GM21529 (cell line): ENCODE data around the gene USP40.

Source experiments
- ATAC-seq: cut with Tn5 transposase; IDR thresholded peaks from one replicate; pipeline ENCODE4 v1.9.1; 2021; ENCODE audit not compliant: unreplicated experiment

USP40 gene

DNA sequence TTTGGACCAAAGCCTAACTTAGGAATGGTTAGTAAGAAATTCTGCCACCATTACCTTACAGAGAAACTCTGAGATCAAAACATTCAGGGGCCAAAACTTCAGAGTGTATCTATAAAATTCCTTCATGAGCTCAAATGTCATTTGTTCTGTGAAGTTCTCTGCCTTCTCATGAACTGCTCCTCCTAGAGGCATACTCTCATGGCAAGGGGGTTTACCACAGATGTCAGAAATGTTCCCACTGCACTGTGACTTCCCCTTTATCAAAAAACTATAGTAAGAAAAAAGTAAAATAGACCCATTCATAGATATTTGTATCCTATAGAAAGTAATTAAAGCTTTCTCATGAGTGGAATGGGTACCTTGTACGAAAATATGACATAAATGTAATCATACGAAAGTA is 68.5 kb downstream of the USP40 start:
- no peak for ATAC-seq

DNA sequence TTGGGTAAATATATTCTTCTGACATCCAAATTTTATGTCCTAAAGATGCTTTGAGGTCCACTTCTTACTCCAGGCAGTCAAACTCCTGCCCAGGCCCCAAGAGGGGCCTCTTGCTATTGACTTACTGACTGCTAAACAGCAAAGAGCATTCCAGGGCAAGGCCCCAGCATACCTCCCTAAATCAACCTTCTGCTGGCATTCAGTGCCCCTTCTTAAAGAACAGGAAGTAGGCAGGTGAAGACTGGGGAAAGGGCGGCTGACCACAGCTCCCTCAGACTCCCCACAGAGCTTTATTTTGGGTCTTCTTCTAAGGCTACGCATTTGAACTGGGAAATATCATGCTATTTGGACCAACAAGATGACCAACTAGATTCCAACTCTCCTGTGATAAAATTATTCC is 68.9 kb downstream of the USP40 start:
- ATAC-seq, result no peak

DNA sequence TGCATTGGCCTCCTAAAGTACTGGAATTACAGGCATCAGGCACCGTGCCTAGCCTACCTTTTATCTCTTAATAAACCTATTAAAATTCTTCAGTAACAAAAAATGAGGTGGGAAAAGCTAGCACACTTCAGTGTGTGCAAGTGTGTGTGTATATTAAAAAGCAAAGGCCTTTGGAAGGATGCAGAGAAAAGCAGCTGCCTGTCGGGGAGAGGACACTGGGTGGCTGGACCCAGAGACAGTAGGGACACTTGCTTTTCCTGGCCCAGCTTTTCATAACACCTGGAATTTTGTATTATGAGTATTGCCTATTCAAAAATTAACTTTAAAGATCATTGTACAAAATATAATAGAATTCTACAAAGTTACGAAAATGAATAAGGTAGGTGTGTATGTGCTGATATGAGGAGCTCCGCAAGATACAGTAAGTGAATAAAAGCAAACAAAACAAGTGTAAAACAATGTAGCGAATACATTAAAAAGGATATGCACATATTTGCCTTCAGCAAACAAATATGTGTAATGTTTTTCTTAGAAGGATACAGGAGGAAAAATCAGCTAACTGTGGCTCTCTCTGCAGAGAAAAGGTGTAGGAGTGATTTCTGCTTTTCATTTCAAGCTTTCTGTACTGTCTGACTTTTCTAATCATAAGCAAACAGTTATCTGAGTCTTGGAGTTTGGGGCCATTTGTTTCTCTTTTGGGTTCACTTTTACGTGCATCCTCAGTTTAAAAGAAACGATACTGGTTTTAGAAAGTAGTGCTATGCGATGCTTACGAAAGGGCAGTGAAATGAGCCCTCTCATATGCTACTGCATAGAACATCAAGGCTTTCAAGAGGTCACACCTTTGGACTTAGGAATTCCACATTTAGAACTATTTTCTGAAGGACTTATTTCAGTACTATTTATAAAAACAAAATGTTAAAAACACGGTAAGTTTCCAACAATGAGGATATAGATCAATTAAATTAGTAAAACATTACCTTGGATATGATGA is 70.8 kb downstream of the USP40 start:
- no peak for ATAC-seq

DNA sequence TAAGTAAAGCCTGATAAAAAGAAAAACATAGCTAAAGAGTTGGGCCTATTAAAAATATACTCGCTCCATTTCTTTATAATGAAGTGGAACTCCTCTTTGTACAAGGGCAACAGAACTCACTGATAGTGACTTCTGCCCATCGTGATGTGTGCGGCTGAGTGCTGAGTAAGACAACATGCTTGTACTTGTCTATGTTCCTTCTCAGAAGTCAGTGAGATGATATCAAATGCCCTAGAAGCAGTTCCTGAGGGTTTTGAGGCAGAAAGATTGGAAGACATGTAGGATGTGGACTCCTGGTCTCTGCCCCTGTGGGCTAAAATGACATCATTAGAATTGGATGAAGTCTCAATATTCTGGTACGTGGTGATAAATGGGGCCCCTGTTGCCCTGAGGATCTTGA is 73.8 kb downstream of the USP40 start:
- ATAC-seq, result no peak

DNA sequence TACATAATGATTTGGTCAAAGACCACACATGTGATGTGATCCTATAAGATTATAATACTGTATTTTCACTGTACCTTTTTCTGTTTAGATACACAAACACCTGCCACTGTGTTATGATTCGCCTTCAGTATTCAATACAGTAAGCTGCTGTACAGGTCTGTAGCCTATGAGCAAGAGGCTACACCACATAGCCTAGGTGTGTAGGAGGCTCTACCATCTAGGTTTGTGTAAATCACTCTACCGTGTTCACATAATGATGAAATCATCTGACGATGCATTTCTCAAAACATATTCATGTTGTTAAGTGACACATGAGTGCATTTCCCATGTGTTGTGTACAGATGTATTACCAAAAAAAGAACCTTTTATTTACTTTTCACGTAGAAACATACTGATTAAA is 74.5 kb downstream of the USP40 start:
- no peak for ATAC-seq

DNA sequence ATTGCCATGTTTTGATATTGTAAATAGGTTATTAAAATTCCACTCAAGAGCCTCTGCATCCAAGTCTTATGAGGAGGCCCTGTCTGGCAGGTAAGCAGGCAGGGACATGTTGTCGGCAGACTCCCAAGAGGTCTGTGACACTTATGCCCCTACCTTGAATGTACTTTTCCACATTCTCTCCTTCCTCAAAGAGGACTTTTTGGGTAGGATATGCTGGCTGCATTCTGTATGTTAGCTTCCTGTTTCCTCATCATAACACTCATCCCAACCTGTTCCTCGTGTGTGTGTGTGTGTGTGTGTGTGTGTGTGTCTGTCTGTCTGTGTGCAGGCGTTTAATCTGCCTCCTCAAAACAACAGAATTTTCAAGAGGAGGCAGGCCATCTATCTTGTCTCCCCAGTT is 75.3 kb downstream of the USP40 start:
- ATAC-seq, result no peak

DNA sequence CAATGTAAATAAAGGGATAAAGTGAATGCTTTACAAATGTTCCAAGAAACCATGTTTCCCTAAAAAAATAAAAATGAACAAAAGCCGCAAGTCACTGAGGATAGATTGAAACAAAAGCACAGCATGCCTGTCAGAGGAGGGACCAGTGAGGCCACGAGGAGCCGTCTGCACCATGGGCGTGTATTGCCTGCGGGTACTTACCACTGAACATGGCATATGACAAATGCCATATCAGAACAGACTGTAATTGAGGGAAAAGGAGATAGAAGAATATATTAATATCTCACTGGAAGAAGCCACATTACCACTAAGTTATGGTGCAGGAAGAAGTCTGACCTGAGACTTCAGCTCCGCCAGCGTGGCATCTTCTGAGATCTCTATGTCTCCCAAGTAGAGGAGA is 75.8 kb downstream of the USP40 start:
- no peak for ATAC-seq

DNA sequence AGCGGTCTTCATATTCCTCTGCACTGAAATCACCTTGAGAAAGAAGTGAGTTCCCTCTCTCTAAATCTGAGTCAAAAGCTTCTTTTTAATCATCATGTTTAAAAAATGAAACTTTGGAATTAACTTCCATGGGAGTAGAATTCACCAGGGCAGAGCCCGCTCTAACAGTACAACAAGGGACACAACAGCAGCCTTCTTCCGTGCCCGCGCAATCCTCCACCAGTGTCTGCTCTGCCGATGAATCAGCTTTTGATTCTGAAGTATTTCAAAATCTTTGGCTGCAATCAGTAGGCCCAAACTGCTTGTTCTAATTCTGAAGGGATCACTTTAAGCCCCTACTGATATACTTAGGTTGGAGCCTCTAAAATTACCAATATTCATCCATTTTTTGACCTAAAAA is 76.9 kb downstream of the USP40 start:
- no peak for ATAC-seq

DNA sequence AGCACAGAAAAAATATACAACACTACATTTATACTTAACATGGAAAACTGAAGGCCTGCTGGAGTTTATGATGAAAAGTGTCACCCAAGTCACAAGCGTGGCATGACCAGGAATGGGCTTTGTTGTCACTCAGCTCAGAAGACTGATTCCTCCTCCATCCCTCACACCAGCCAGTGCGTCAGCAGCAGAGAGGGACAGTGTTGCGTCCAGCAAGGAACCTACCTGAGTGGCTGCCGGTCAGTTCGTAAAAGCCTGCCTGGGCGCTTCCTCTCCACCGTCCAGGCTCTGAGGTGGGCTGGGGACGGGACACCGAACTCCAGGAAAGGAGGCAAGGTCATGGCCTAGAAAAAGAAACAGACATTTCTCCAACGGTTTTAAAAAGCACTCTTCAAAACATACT is 77.4 kb downstream of the USP40 start:
- ATAC-seq, result no peak

DNA sequence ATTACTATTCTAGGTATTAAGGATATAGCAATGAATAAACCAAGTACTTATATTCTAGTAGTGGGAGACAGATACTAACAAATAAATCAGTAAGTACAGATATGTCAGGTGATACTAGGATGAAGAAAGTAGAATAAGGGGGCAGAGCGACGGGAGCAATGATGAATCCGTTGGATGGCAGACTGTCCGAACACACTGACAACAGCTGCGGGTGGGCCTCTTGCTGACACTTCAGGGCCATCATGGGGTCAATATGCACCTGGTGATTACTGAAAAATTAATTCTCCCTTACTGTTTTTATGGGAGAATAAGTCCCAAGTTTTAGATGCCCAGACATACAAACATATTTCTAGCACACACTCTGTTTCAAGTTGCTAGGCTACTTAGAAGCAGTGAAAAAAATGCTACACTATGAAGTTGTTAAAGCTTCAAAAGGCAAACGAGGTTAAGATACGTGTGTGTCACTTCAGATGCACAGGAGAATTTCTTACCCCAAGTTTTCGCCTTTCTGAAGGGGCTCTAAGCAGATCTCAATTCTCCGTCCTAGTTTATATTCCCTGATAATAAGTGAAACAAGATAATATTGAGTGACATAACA is 78.7 kb downstream of the USP40 start:
- no peak for ATAC-seq

DNA sequence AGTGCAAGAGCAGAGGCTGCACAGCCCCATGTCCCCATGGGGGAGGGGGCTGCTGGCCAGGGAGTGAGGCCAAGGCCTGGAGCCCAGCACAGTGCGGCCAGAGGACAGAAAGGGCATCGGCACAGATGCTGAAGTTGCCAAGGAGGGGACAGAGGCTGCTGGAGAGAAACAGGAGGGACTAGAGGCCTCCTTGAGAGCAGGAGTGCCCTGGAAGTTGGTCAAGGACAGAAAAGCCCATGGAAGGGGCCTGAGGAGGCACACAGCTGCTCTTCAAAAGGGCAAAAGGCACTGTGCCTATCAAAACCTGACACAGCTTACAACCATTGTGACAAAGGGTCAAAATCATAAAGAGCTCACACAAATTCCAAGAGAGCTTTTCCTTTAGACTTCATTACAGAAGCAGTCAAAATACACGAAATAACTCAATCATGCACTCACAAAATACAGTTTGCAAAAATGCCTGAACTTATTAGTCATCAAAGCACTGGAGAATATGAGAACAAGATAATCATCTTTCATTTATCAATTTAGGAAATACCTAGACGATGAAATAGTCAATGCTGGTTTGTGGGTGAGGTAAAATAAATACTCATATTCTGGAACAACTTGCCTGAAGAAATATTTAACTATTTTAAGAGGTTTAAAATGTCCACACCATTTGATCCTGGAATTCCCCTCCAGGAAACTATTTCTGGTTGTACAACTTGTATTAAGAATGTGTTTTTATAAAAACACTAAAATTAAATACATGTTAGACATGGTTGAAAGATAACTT is 79.6 kb downstream of the USP40 start:
- ATAC-seq, result no peak

DNA sequence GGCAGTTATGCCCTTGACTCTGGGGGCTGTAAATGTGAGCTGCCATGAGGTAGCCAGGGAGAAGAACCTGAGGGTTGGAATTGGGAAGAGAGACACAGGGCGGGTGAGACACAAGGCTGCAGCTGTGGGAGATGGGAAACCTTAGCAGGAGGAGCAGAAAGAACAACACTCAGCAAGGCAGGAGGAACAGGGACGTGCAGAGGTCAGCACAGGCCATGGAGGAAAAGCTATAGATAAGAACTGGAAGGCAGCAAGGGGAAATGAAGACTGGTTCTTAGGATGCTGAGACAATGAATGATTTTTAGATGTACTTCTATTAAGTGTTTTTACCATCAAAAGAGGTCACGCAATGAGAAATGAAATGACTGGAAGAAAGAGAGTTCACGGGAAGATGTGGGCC is 80.2 kb downstream of the USP40 start:
- no peak for ATAC-seq

DNA sequence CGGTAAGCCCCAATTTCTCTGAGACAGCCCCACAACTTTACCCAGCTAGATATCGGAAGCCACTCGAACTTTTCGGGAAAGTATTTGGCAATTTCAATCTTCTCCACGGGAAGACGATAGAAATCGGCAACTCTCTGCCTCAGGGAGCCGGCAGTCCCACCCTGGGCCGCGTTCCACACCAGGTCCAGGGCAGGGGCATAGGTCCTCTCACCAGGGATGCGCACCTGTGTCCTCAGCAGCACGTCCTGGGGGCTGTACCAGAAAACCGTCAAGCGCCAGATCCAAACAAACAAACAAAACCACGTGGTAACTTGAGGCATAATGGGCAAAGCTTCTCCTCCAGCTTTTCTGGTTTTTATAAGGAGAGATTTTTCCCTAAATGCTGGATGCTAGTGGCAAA is 80.9 kb downstream of the USP40 start:
- ATAC-seq, result no peak

DNA sequence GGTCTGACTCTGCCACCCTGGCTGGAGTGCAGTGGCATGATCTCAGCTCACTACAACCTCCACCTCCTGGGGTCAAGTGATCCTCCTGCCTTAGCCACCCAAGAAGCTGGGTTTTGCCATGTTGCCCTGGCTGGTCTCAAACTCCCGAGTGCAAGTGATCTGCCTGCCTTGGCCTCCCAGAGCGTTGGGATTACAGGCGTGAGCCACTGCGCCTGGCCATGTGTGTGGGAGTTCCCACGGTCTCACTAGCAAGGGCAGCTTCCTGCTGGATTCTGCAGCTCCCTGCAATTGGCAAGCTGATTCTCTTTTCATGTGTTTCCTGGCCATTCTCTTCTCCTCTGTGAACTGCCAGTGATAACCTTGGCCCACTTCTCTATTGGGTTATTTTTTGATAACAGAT is 84.0 kb downstream of the USP40 start:
- no peak for ATAC-seq

DNA sequence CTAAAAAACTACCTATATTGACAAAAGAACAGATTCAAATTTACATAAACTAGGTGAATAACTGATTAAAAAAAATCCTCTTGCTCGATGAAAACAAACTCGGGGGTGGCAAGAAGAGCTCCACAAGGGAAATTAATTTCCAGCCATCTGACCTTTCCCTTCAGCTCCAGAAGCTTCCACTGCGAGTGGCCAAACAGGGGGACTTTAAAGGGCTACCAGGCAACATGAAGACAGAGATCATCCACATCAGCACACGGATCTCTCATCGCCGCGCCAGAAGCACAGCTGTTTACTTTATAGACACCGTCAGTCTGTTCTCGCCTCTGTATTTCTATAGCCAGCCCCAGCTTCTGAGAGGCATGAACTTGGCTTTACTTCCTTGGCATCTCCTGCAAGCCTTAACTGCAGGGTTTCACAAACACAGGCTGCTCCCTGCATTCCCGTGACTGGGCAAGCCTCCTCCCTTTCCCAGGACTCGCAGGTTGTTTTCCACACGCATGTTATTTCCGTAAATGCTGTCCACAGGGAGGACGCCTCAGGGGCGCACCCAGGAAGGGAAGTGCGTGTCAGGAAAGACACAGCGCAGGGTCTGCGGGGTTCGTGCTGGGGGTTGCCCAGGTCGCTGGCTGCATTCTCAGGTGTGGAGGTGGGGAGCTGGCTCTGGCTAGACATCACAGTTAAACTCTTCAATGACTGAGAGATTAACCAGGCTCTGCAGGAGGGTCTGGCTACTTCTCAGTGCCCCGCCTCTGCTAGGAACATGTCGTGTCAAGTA is 85.0 kb downstream of the USP40 start:
- no peak for ATAC-seq

DNA sequence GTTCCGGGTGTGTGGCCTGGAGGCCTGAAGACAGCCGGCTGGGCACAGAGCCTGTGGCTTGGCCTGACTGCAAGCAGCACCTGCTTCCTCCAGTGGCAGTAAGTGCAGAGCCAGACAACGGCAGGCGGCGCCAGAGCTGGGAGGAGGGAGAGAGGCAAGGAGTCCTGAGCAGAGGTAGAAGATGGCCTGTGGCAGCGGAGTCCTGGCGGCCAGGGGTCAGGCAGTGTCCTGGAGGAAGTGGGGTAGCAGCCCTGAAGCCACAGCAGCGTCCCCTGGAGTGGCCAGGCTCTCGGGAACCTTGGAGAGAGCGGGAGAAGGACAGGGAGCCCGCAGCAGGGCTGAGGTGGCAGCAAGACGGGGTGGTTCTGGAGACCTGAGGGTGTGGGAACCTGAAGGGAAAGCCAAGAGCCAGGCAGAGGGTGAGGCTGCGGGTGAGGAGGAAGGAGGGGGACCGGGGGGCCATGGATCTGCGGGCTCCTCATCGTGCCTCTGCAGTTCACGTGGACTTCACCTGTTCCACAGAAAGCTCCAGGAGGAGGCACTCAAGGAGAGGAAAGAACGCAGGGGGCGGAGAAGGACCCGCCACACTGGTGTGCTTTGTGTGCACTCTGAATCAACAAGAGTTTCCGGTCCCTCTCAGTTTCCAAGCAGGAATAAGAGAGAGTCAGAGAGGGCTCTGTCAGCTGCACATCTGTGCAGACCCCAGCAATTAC is 85.9 kb downstream of the USP40 start:
- ATAC-seq, result no peak

DNA sequence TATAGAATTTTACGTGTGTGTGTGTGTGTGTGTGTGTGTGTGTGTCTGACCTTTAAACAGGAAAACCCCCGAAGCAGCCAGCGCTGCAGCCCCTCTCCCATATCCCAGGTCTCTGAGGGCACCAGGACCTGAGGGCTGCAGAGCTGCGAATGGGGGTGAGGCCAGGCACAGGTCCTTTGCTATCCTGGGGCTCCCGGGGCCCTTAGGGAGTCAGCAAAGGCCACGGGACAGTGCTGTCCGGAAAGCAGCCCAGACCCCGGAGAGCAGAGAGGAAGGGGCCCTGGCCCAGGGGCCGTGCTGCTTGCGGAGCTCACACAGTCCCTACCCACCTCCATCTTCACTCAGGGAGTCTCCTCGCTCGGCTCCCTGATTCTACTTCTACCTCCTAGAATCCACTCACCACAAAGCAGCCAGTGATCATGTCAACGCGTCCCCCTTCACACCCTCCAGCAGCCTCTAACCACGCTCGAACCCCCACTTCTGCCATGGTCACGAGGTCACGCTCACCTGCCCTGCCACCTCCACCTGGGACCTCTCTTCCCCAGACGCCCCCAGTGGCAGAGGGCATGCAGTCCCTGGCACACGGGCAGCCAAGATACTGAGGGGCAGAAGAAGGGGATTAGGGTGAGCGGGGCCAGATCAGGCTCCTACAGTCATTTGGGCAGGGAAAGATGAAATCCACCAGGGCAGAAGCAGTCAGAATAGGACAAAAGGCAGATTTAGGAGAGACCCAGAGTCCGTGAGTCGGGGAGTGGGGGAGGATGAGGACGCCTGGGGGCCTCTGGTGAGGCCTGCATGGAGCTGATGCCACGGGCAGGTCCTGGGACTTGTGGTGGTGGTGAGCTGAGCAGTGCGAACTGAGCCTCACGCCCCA is 86.7 kb downstream of the USP40 start:
- no peak for ATAC-seq

DNA sequence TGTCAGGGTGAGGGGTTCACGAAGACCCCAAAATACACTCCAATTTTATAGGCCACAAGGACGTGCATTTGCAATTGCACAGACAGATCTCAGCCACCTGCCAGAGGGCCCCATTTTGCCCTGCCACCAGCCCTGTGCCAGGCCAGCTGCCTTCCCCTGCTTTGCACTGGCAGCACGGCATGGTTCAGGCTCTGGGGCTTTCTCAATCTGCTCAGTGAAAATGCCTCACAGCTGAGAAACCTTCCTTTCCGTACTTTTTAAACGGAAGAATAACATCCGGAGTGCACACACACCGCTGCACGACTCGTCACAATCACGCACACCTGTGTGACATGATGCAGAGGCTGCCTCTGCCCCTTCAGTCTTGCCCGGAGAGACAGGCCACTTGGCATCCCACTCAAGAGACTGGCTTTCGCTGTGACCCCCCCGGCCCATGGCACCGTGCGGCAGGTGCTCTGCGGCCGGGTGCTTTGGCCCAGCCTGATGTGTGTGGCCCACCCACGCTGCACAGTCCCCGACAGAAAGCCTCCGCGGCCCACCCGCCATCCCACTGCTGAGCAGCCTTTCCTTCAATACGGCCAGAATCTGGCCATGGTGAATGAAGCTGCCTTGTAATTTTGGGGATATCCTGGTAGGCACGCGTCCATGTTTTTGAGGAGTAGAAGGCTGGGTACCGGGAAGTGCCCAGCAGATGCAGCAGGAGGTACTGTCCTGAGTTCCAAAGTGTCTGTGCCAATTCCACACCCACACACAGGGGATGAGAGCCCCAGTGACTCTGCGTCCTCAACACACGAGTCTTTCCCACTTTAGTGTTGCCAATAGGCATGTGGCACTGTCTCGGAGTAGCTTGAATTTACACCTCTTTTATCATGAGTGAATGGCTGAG is 88.8 kb downstream of the USP40 start:
- no peak for ATAC-seq
